Immature natural killer cell (primary cell): ENCODE measurements around the gene CALML6. TPM values are rescaled to one million over a fixed set of nuclear protein-coding genes. Genes with fewer than 3 reads are reported as not detected.
A peak's percentile ranks its signal among the peaks of the same experiment; 100 is the strongest.

Experiments used
- DNase-seq, 3 donors: peaks; one replicate each; pipeline ENCODE4 v3.0.0; 2022; ENCODE audit warnings: mixed read lengths in 1 of 3
- H3K27ac Mint-ChIP-seq, 6 donors: one replicate each; pipeline ENCODE4 v1.8.0; 2020; ENCODE audit warnings: mixed read lengths in 6 of 6, mild to moderate bottlenecking in 5 of 6, inconsistent platforms in 4 of 6, moderate library complexity in 3 of 6
- H3K27me3 Mint-ChIP-seq, 3 donors: one replicate each; pipeline ENCODE4 v1.8.0; 2020 to 2021; ENCODE audit warnings: low read depth in 3 of 3, mild to moderate bottlenecking in 3 of 3, mixed read lengths in 3 of 3, moderate library complexity in 3 of 3, inconsistent platforms in 1 of 3
- H3K36me3 Mint-ChIP-seq, 3 donors: one replicate each; pipeline ENCODE4 v1.8.0; 2020; ENCODE audit warnings: mixed read lengths in 3 of 3, inconsistent platforms in 2 of 3, mild to moderate bottlenecking in 2 of 3
- H3K4me1 Mint-ChIP-seq, 2 donors: one replicate each; pipeline ENCODE4 v1.8.0; 2020; ENCODE audit warnings: inconsistent platforms in 2 of 2, mild to moderate bottlenecking in 2 of 2, mixed read lengths in 2 of 2, moderate library complexity in 1 of 2
- H3K4me3 Mint-ChIP-seq, 5 donors: one replicate each; pipeline ENCODE4 v1.8.0; 2020; ENCODE audit warnings: mild to moderate bottlenecking in 5 of 5, mixed read lengths in 5 of 5, inconsistent platforms in 3 of 5, moderate library complexity in 3 of 5
- H3K9me3 Mint-ChIP-seq, 6 donors: one replicate each; pipeline ENCODE4 v1.8.0; 2020; ENCODE audit warnings: mild to moderate bottlenecking in 6 of 6, mixed read lengths in 6 of 6, inconsistent platforms in 4 of 6, moderate library complexity in 3 of 6
- polyA plus RNA-seq, 3 donors: library from polyadenylated mRNA; unstranded; fragments of 300-500 nt; fragmentation: Illumina TruSeq; gene quantifications; one replicate each; pipeline ENCODE4 v1.2.3, GENCODE V29; 2021

Gene CALML6, protein sequence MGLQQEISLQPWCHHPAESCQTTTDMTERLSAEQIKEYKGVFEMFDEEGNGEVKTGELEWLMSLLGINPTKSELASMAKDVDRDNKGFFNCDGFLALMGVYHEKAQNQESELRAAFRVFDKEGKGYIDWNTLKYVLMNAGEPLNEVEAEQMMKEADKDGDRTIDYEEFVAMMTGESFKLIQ
- not detected for polyA plus RNA-seq

DNA sequence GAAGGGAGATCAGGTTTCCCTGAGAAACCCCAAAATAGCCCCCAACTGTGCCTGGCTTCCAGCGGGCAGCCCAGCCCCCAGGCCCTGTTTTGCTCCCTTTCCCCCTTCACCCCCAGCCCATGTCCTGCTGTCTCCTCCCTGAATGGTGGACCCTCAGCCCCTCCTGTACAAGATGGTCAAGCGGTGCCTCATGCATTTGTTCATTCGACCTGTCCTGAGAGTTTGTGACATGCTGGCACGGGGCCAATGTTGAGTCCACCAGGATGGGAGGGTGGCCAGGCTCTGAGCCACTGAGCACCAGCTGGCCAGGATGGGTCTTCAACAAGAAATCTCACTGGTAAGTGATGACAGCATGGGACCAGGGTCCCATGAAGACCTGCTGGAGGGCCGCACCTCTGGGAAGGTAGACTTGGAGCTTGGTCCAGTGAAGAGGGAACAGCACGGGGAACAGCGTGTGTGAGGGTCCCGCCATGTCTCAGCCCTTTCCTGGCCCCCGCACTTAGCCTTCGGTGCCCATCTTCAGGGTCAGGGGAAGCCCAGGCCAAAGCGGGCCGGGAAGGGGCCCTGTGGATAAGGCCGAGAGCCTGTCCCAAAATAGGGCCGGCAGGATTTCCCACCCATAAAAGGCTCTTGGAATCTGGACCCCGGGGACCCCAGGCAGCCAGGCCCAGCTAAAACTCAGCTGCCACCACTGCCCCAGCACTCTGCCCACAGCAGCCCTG, at the start of gene CALML6:
TSS of gene CALML6 (plus strand) at position 290 of the 722 bp plus-strand sequence. CDS start at position 311, 21 bp downstream.
- Mint-ChIP-seq H3K27ac (no peak within 1 kb of the TSS), H3K9me3 (no peaks in the 10 kb centered on the region), H3K4me3 (no peak within 1 kb of the TSS)

GRCh38 chr1:1867164-1867563, 47.9 kb upstream of the CALML6 start:
- peaks cover 68 to 77% of the 10 kb centered on the region in 2 donors for H3K4me1 Mint-ChIP-seq
- H3K9me3 Mint-ChIP-seq = no peaks in the 10 kb centered on the region
- H3K36me3 Mint-ChIP-seq = no peaks in the 10 kb centered on the region
- no peak overlapping the region for H3K27ac Mint-ChIP-seq
- no peak for DNase-seq
- H3K4me3 Mint-ChIP-seq = no peak overlapping the region
- peaks cover 4 to 6% (median 5%) of the 10 kb centered on the region in 3 donors for H3K27me3 Mint-ChIP-seq

More for the DNA sequence above, at the start of gene CALML6:
- peaks cover 10% of the 10 kb centered on the region in 2 donors for H3K4me1 Mint-ChIP-seq
- peaks cover 5 to 17% (median 5%) of the 10 kb centered on the region in 3 donors for H3K27me3 Mint-ChIP-seq
- DNase-seq = no peak
- no peaks in the 10 kb centered on the region for H3K36me3 Mint-ChIP-seq

DNA sequence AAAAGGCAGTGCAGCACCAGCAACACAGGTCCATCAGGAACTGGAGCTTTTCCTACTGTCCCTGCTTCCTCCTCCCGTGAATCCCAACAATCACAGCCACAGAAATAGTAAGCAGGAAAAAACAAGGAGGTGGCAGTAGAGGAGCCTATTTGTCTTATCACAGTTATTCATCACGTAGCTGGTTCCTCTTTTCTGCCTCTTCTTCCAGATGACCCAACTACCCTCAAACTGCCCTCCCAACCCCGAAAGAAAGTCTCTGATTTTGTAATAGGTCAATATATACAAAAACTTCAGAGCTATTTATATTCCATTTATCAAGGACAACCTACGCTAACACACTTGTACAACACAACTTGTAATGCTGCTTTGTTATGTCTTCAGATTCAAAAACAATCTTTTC, 45.6 kb upstream of the CALML6 start:
- Mint-ChIP-seq H3K27ac (peak overlapping the region; percentile 33 to 88 (median 62)), H3K9me3 (no peaks in the 10 kb centered on the region), H3K4me3 (peak overlapping the region in 3 of 5 donors; percentile 1 to 13 (median 11))

DNA sequence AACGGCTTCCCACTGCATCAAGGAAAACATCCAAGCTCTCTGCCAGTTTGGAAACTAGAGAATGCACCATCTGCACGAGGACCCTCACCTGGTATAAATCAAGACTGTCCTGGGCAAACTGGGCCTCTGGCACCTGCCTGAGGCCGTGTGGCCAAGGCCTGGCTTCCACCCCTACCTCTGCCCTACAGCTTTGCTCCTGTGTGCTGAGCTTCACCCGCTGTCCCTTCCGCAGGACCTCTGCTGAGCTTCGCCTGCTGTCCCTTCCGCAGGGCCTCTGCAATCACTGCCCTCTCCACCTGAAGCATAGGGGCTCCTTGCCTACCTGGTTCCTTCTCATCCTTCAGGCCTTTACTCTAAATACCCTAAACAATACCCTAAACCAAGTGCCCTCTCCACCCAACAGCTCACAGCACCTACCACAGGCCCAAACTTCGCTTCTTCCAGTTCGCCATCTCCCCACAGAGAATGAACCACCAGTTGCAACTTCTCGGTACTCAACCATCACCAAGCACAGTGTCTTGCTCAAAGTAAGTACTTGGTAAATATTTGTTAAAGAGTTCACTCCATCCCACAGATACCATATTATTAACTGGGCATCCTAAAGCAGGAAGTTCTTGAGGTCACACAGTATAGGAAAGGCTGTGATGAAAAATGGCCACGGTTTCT, 42.6 kb upstream of the CALML6 start:
- H3K27me3 Mint-ChIP-seq = peaks cover under 1 to 12% (median 6%) of the 10 kb centered on the region in 3 donors
- H3K4me3 Mint-ChIP-seq = peak overlapping the region in 4 of 5 donors; percentile 7 to 46 (median 32)
- H3K9me3 Mint-ChIP-seq = no peaks in the 10 kb centered on the region
- peaks cover 3 to 5% (median 4%) of the 10 kb centered on the region in 3 donors for H3K36me3 Mint-ChIP-seq
- H3K4me1 Mint-ChIP-seq = peaks cover 77 to 85% of the 10 kb centered on the region in 2 donors
- peak overlapping the region; percentile 13 to 69 (median 58) for H3K27ac Mint-ChIP-seq
- no peak for DNase-seq

More for the DNA sequence above, 45.6 kb upstream of the CALML6 start:
- Mint-ChIP-seq H3K4me1 (peaks cover 70 to 75% of the 10 kb centered on the region in 2 donors), H3K27me3 (peaks cover 5 to 13% (median 6%) of the 10 kb centered on the region in 3 donors), H3K36me3 (peaks cover 0 to 3% (median 0%) of the 10 kb centered on the region in 3 donors)
- DNase-seq = no peak

- peaks cover 3 to 5% (median 4%) of the 10 kb centered on the region in 3 donors for H3K36me3 Mint-ChIP-seq
- peak overlapping the region in 5 of 6 donors; percentile 13 to 69 (median 64) for H3K27ac Mint-ChIP-seq
Measured at GRCh38 chr1:1873186-1873585, 41.9 kb upstream of the CALML6 start.

DNA sequence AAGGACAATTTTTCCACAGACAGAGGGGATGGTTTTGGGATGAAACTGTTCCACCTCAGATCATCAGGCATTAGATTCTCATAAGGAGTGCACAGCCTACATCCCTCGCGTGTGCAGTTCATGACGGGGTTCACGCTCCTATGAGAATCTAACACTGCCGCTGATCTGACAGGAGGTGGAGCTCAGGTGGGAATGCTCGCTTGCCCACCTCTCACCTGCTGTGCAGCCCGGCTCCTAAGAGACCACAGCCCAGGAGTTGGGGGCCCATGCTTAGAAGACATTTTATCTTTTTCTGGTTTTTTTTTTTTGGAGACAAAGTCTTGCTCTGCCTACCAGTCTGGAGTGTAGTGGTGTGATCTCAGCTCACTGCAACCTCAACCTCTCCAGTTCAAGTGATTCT, 40.2 kb upstream of the CALML6 start:
- Mint-ChIP-seq H3K27me3 (peaks cover 2 to 12% (median 11%) of the 10 kb centered on the region in 3 donors), H3K27ac (peak overlapping the region in 5 of 6 donors; percentile 24 to 86 (median 69)), H3K9me3 (no peaks in the 10 kb centered on the region), H3K4me3 (no peak overlapping the region), H3K4me1 (peaks cover 88 to 92% of the 10 kb centered on the region in 2 donors), H3K36me3 (peaks cover 3 to 5% (median 4%) of the 10 kb centered on the region in 3 donors)
- no peak for DNase-seq

More at GRCh38 chr1:1873186-1873585, 41.9 kb upstream of the CALML6 start:
- DNase-seq = no peak
- Mint-ChIP-seq H3K27me3 (peaks cover 2 to 12% (median 6%) of the 10 kb centered on the region in 3 donors), H3K9me3 (no peaks in the 10 kb centered on the region), H3K4me1 (peaks cover 81 to 85% of the 10 kb centered on the region in 2 donors), H3K4me3 (peak overlapping the region in 1 of 5 donors; percentile 7)

DNA sequence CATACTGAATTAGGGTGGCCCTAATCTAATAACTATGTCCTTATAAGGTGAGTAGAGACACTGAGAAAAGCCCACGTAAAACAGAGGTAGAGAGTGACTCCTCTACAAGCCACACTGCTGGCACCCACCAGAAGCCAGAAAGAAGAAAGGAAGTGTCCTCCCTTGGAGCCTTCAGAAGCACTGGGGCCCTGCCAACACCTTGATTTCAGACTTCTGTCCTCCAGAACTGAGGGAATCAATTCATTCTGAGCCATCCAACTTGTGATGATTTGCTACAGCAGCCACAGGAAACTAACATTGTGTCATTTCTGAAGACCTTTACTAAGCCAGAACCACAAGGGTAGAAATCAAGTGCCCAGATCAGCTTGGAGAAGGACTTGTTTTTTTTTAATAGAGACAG, 39.1 kb upstream of the CALML6 start:
- no peaks in the 10 kb centered on the region for H3K9me3 Mint-ChIP-seq
- peaks cover 90 to 92% of the 10 kb centered on the region in 2 donors for H3K4me1 Mint-ChIP-seq
- H3K4me3 Mint-ChIP-seq = peak overlapping the region; percentile 17 to 70 (median 25)
- peaks cover 3 to 5% (median 4%) of the 10 kb centered on the region in 3 donors for H3K36me3 Mint-ChIP-seq
- H3K27ac Mint-ChIP-seq = peak overlapping the region; percentile 69 to 88 (median 80)
- H3K27me3 Mint-ChIP-seq = peaks cover 4 to 12% (median 11%) of the 10 kb centered on the region in 3 donors
- DNase-seq = no peak

GRCh38 chr1:1876335-1876930, 38.6 kb upstream of the CALML6 start:
- no peak for DNase-seq
- Mint-ChIP-seq H3K4me1 (peaks cover 90 to 92% of the 10 kb centered on the region in 2 donors), H3K36me3 (peaks cover 3 to 5% (median 4%) of the 10 kb centered on the region in 3 donors), H3K4me3 (peak overlapping the region; percentile 17 to 70 (median 25)), H3K27me3 (peaks cover 7 to 11% (median 10%) of the 10 kb centered on the region in 3 donors), H3K9me3 (no peaks in the 10 kb centered on the region), H3K27ac (peak overlapping the region; percentile 69 to 88 (median 80))

DNA sequence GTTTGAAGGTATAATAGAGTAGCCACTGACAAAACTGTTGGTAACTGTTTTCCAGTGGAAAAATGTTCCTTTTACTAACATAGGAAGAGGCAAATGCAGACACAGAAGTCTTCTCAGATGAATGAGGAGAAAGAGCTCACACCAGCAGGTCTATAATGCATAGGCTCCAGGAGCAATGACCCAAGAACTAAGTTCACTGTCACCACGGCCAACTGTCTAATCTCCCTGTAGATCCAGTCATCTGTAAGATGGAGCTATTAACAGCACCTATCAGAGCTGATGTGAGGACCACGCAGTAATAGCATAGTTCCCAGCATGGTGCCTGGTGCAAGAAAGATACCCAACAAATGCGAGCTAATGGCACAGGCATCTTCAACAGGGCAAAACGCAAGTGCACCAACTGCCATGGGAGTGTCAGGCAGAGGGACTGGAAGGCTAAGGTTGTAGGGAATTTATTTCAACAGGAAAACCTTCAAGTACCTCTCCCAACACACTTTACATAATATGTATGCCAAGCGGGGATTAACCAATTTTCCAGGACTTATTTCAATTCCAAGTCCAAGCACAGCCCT, 37.1 kb upstream of the CALML6 start:
- Mint-ChIP-seq H3K27ac (peak overlapping the region; percentile 8 to 80 (median 46)), H3K27me3 (peaks cover 4 to 9% (median 8%) of the 10 kb centered on the region in 3 donors), H3K4me3 (peak overlapping the region in 3 of 5 donors; percentile 15 to 44 (median 36)), H3K4me1 (peaks cover 89 to 92% of the 10 kb centered on the region in 2 donors), H3K9me3 (no peaks in the 10 kb centered on the region), H3K36me3 (peaks cover 0 to 5% (median 4%) of the 10 kb centered on the region in 3 donors)
- no peak for DNase-seq

GRCh38 chr1:1879942-1880341, 35.1 kb upstream of the CALML6 start:
- H3K27ac Mint-ChIP-seq = peak overlapping the region in 3 of 6 donors; percentile 20 to 75 (median 62)
- peaks cover 88 to 94% of the 10 kb centered on the region in 2 donors for H3K4me1 Mint-ChIP-seq
- no peaks in the 10 kb centered on the region for H3K9me3 Mint-ChIP-seq
- H3K36me3 Mint-ChIP-seq = peaks cover 0 to 5% (median 4%) of the 10 kb centered on the region in 3 donors
- H3K27me3 Mint-ChIP-seq = peaks cover 0 to 9% (median 5%) of the 10 kb centered on the region in 3 donors
- peak overlapping the region; percentile 38 to 80 (median 66) for H3K4me3 Mint-ChIP-seq
- no peak for DNase-seq

DNA sequence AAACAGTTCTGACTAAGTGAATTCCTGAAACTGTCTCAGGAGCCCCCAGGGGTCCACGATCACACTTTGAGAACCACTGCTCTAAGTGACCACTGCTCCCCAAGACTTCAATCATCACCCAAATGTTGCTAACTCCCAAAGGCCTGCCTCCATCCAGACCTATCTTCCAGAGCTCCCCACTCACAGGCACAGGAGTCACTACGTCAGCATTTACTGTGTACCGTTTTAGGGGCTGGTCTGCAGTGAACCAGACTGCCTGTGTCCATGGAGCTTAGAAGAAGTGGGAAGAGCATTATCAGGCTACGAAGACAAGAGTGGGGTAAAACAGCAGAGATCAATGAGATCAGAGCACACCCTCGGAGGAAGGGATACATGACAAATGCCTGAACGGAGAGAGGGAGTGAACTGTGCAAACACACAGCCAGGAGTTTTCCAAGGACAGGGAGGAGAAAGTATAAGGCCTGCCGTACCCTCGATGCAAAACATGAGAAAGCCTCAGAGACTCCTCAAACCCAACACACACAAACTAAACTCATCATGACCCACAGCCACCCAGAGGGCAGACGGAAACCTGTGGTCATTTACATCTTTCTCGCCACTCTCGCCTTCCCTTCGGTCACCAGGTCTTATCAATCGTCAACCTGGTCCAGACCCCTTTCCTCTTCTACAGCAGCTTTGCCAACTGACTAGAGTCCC, 34.3 kb upstream of the CALML6 start:
- peaks cover 0 to 5% (median 4%) of the 10 kb centered on the region in 3 donors for H3K36me3 Mint-ChIP-seq
- H3K4me1 Mint-ChIP-seq = peaks cover 79 to 87% of the 10 kb centered on the region in 2 donors
- H3K27ac Mint-ChIP-seq = peak overlapping the region; percentile 75 to 95 (median 84)
- peaks cover 0 to 9% (median 5%) of the 10 kb centered on the region in 3 donors for H3K27me3 Mint-ChIP-seq
- H3K4me3 Mint-ChIP-seq = peak overlapping the region; percentile 66 to 87 (median 78)
- H3K9me3 Mint-ChIP-seq = no peaks in the 10 kb centered on the region
- DNase-seq = no peak

DNA sequence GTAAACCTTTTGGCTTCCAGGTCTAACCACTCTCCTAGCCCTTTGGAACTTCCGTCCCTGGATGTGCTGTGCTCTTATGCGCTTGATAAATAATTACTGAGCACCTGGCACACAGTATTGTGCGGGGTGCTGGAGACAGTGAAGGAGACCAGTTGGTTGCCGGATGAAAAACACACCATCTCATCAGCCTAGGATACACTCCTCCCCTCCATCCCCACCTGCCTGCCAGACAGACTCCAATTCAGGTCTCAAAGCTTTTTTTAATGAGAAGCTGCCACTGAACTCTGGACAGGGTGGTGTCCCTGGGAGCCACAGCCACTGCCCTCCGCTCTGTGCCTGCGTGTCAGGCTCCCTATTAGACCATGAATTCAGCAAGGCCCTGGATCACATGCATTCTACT, 33.3 kb upstream of the CALML6 start:
- Mint-ChIP-seq H3K27me3 (peaks cover 0 to 9% (median 5%) of the 10 kb centered on the region in 3 donors), H3K27ac (peak overlapping the region; percentile 58 to 87 (median 78)), H3K9me3 (no peaks in the 10 kb centered on the region), H3K4me3 (peak overlapping the region; percentile 66 to 87 (median 78)), H3K36me3 (no peaks in the 10 kb centered on the region), H3K4me1 (peaks cover 75 to 87% of the 10 kb centered on the region in 2 donors)
- DNase-seq = no peak
